Fibroblast of the conjunctiva (primary cell): ENCODE data around the gene APC.

Experiments used
- DNase-seq: peaks from one replicate; pipeline ENCODE4 v3.0.0-alpha.2; 2010; ENCODE audit warnings: low read depth

APC gene

GRCh38 chr5:112737463-112738190 lies at the start of gene APC:
Gene APC, plus strand, starts transcription at chr5:112737885. Its CDS starts 17,006 bp downstream, at chr5:112754891.
- DNase-seq: peak; percentile 79

- no peak for DNase-seq
These were observed 48.4 kb upstream of the APC start for GRCh38 chr5:112689155-112689909.

GRCh38 chr5:112690605-112691338 lies 46.9 kb upstream of the APC start:
- no peak for DNase-seq

- DNase-seq: no peak
These were observed 46.4 kb upstream of the APC start for GRCh38 chr5:112691339-112691680.

GRCh38 chr5:112691758-112692157 lies 45.9 kb upstream of the APC start:
- DNase-seq: peak; percentile 20

GRCh38 chr5:112692472-112692871 lies 45.2 kb upstream of the APC start:
- no peak for DNase-seq

GRCh38 chr5:112693301-112693700 lies 44.4 kb upstream of the APC start:
- no peak for DNase-seq

GRCh38 chr5:112694853-112695709 lies 42.6 kb upstream of the APC start:
- peak; percentile 38 for DNase-seq

GRCh38 chr5:112696786-112697185 lies 40.9 kb upstream of the APC start:
- no peak for DNase-seq

GRCh38 chr5:112697322-112697721 lies 40.4 kb upstream of the APC start:
- DNase-seq: no peak

GRCh38 chr5:112697833-112698232 lies 39.9 kb upstream of the APC start:
- no peak for DNase-seq

GRCh38 chr5:112703866-112704820 lies 33.5 kb upstream of the APC start:
- DNase-seq: no peak

GRCh38 chr5:112706446-112707016 lies 31.2 kb upstream of the APC start:
- no peak for DNase-seq

- DNase-seq: peak; percentile 99
These were observed 30.2 kb upstream of the APC start for GRCh38 chr5:112707187-112708102.

GRCh38 chr5:112708103-112708622 lies 29.5 kb upstream of the APC start:
- DNase-seq: no peak

GRCh38 chr5:112709416-112709815 lies 28.3 kb upstream of the APC start:
- DNase-seq: no peak

GRCh38 chr5:112710896-112711295 lies 26.8 kb upstream of the APC start:
- DNase-seq: no peak

GRCh38 chr5:112711436-112711835 lies 26.2 kb upstream of the APC start:
- DNase-seq: no peak

- no peak for DNase-seq
These were observed 24.5 kb upstream of the APC start for GRCh38 chr5:112713206-112713605.
